GM19467 (cell line): ENCODE data around the gene ACBD3.

Experiments used
- ATAC-seq: cut with Tn5 transposase; IDR thresholded peaks from one replicate; pipeline ENCODE4 v1.9.1; 2021; ENCODE audit warnings: mild to moderate bottlenecking, moderate library complexity; ENCODE audit not compliant: unreplicated experiment

The ACBD3 gene

DNA sequence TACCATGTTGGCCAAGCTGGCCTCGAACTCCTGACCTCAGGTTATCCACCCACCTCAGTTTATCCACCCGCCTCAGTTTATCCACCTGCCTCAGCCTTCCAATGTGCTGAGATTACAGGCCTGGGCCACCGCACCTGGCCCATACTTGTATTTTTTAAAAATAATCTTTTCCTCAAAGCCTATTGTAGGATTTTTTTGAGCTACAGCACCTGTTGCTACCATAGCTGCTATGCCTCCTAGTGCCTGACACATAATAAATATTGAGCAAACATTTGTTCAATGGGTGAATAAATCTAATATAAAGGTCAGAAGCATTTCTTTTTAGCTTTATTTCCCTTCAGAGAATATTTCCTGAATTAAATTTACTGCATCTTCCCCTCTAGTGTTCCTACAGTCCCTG lies 15.7 kb upstream of the ACBD3 start:
- no peak for ATAC-seq

- ATAC-seq, result no peak
Measured at GRCh38 chr1:226201029-226201593, 14.6 kb upstream of the ACBD3 start.

DNA sequence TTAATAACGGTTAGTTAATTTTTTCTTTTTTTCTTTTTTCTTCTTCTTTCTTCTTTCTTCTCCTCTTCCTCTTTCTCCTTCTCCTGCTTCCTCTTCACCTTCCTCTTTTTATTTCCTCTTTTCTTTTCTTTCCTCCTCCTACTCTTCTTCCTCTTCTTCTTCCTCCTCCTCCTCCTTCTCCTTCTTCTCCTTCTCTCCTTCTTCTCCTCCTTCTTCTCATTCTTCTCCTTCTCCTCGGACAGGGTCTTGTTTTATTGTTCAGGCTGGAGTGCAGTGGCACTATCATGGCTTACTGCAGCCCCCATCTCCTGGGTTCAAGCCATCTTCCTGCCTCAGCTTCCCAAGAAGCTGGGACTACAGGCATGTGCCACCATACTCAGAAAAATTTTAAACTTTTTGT lies 13.4 kb upstream of the ACBD3 start:
- ATAC-seq, result no peak

DNA sequence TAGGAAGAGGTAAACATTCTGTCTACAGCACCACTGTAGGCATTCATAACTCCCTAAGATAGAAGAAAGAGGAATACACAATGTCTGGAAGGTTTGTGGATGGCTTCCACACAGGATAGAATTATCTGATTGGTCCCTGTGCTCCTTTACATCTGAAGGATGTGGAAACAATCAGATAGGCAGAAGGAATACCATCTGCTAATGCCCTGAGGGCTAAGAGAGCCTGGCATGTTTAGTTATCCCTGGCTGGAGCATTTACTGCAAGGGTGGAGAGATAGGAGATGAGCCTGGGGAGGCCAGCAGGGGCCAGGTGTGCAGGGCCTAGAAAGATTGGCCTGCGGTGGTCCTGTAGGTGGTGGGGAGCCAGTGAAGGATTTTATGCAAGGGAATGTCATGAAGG lies 8.6 kb upstream of the ACBD3 start:
- no peak for ATAC-seq

- no peak for ATAC-seq
Measured at GRCh38 chr1:226187380-226187779, 839 bp upstream of the ACBD3 start.

DNA sequence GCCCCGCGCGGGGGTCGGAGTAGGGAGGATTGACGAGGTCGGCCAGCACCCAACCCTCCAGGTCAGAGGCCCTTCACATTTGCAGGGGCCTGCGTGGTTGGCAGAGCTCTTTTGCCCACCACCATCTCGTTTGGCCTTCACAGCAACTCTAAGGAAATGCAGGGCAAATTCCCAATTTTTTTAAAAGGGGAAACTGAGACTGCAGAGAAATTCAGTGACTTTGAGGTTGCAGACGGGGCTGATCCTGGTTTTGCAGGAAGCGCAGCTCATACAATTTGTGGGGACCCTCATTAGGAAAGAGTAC lies 430 bp upstream of the ACBD3 start:
- no peak for ATAC-seq

- no peak for ATAC-seq
Measured at GRCh38 chr1:226185141-226186036, 1.2 kb downstream of the ACBD3 start.

- no peak for ATAC-seq
Measured at GRCh38 chr1:226181996-226182714, 4.4 kb downstream of the ACBD3 start.

- no peak for ATAC-seq
Measured at GRCh38 chr1:226176870-226177269, 9.7 kb downstream of the ACBD3 start.

- no peak for ATAC-seq
Measured at GRCh38 chr1:226172589-226172988, 14.0 kb downstream of the ACBD3 start.

GRCh38 chr1:226166341-226166740 lies 20.2 kb downstream of the ACBD3 start:
- no peak for ATAC-seq

DNA sequence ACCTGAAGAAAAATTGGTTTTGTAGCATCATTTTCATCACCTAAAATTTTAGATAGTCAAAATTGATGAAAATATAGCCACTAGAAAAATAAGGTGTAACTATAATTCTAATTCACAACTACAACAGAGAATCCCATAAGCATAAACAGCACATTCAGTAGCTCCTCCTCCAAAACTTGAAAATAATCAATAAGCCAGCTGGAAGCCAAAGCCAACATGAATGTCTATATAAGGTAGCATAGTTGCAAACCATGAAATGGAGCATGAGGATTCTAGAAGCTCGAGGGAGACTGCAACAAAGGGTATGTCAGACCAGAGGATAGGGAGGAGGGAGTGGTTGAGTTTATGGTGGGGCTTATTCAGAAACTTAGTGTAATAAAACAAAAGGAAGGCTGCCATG lies 22.4 kb downstream of the ACBD3 start:
- ATAC-seq, result no peak

DNA sequence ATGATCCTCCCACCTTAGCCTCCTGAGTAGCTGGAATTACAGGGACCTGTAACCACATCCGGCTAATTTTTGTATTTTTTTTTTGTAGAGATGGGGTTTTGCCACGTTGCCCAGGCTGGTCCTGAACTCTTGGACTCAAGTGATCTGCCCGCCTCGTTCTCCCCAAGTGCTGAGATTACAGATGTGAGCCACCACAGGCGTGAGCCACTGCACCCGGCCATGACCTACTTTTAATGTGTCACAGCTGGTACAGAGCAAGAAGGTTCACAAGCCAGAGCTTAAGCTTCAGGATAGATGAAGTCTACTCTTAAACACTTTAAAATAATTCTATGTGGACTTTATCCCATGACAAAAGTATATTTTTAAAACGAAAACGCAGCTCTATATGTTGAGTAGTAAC lies 23.6 kb downstream of the ACBD3 start:
- ATAC-seq, result no peak

DNA sequence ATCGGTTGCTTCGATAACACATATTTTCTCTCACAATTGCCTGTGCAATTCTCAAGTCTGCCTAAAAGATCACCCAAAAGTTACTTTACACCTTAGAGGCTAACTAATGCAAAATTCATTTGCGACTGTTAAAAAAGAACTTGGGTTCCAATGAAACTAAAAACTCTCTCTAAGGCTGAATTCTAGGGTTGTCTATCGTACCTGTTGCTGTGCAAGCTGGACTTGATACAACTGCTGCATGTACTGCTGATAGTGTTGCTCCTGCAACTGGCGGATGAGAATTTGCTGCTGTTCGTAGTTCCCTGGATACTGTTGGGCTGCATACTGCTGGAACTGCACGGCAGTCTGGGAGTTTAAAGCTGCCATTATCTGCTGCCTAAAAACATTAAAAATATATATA lies 27.6 kb downstream of the ACBD3 start:
- no peak for ATAC-seq

DNA sequence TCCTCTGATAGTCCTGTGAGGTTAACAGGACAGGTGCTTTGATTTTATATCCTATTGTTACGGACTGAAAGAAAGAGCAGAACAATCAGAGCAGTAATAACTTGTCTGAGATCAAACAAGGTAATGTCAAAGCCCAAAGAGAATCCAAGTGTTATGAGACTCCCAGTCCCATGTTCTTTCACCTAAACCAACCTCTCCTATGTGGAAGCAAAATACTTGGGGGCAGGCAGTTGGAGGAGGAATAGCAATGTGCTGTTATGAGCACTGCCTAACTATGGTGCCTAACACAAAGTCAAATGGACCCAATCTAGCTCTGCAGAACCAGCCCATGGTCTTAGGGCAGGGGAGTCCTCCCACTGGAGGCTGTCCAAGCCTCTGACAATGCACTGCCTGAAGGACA lies 28.1 kb downstream of the ACBD3 start:
- ATAC-seq, result no peak

GRCh38 chr1:226157761-226158316 lies 28.7 kb downstream of the ACBD3 start:
- no peak for ATAC-seq

- ATAC-seq, result no peak
Measured at GRCh38 chr1:226154593-226154992, 31.9 kb downstream of the ACBD3 start.

DNA sequence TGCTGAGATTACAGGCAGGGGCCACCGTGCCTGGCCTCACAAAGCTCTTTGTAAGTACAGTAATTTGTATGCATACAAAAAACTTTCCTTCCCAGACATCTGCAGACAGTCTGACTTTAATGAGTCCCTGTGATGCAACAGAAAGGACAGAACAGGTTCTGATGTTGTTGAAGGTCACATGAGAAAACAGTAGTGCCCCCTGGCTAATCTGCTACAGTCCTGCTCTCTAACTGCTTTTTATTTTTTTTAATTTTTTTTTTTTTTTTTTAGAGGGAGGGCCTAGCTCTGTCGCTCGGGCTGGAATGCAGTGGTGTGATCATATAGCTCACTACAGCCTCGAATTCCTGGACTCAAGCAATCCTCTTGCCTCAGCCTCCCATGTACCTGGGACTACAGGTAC lies 36.7 kb downstream of the ACBD3 start:
- ATAC-seq, result no peak

GRCh38 chr1:226148121-226148648 lies 38.4 kb downstream of the ACBD3 start:
- no peak for ATAC-seq

DNA sequence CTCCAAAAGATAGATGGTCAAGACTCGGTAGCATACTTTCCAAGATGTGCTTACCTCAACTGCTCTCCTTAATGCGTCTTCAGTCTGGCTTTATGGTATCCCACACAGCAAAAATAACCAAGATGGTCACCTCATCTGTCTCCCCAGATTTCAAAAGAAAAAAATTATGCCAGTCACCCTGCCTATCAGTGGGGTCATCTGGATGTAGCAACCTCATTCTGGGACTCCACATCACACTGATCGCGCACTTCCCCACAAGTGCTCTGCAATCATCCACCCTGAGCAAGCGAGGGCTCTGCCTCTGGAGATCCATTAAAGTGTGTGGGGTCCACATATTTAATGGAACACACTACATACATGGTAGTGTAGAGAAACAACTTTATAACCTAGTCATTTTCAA lies 42.5 kb downstream of the ACBD3 start:
- ATAC-seq, result no peak

GRCh38 chr1:226135709-226136108 lies 50.8 kb downstream of the ACBD3 start:
- ATAC-seq, result no peak
